HG02870 (cell line): ENCODE results near the gene TMEM184B.
A peak's percentile ranks its signal among the peaks of the same experiment; 100 is the strongest.
"Not testable (repeated sequence)": the region's sequence is repeated elsewhere in the genome, so short reads cannot be mapped to it uniquely, and the experiment has no call there.

ENCODE experiments used
- ATAC-seq: cut with Tn5 transposase; IDR thresholded peaks from one replicate; pipeline ENCODE4 v1.9.1; 2021; ENCODE audit warnings: mild to moderate bottlenecking, moderate library complexity; ENCODE audit not compliant: unreplicated experiment

TMEM184B gene

GRCh38 chr22:38186429-38186828, 86.4 kb downstream of the TMEM184B start:
- ATAC-seq = no peak

- no peak for ATAC-seq
These were observed 88.0 kb downstream of the TMEM184B start for GRCh38 chr22:38184788-38185187.

- ATAC-seq = peak; percentile 82
These were observed 91.2 kb downstream of the TMEM184B start, which contains the start of gene PLA2G6 for GRCh38 chr22:38181453-38182200. Gene PLA2G6 (minus strand): TSS chr22:38181830. CDS start chr22:38169426, 12,404 bp downstream.

GRCh38 chr22:38180841-38181452, 91.9 kb downstream of the TMEM184B start:
- no peak for ATAC-seq

GRCh38 chr22:38178605-38178937, 94.2 kb downstream of the TMEM184B start:
- not testable (repeated sequence) for ATAC-seq

GRCh38 chr22:38177926-38178604, 94.7 kb downstream of the TMEM184B start:
- ATAC-seq = no peak

- not testable (repeated sequence) for ATAC-seq
These were observed 95.3 kb downstream of the TMEM184B start for GRCh38 chr22:38177571-38177925.

GRCh38 chr22:38177044-38177443, 95.8 kb downstream of the TMEM184B start:
- ATAC-seq = no peak

- no peak for ATAC-seq
These were observed 96.6 kb downstream of the TMEM184B start for GRCh38 chr22:38176170-38176741.

GRCh38 chr22:38175206-38176118, 97.3 kb downstream of the TMEM184B start:
- ATAC-seq = no peak

- no peak for ATAC-seq
These were observed 98.2 kb downstream of the TMEM184B start for GRCh38 chr22:38174626-38175025.

GRCh38 chr22:38173641-38173906, 99.2 kb downstream of the TMEM184B start:
- no peak for ATAC-seq

- ATAC-seq = no peak
These were observed 99.8 kb downstream of the TMEM184B start for GRCh38 chr22:38172832-38173640.

- no peak for ATAC-seq
These were observed 100.6 kb downstream of the TMEM184B start for GRCh38 chr22:38171927-38172831.

GRCh38 chr22:38170469-38170868, 102.3 kb downstream of the TMEM184B start:
- ATAC-seq = no peak
